H1 (cell line): ENCODE data around the gene SLC37A1. TPM values are rescaled to one million over a fixed set of nuclear protein-coding genes. Genes with fewer than 3 reads are reported as not detected.

Experiments
- GABPA ChIP-seq: IDR thresholded peaks from 2 replicates; pipeline ENCODE4 v1.6.1; 2011; ENCODE audit warnings: mild to moderate bottlenecking, low read length, moderate library complexity, borderline replicate concordance; ENCODE audit not compliant: insufficient read depth
- NANOG ChIP-seq: IDR thresholded peaks from 2 replicates; pipeline ENCODE4 v1.6.1; 2011; ENCODE audit warnings: low read length, low read depth, mild to moderate bottlenecking, inconsistent platforms; ENCODE audit not compliant: insufficient read depth, poor library complexity, severe bottlenecking
- polyA plus RNA-seq, 7 experiments: library from polyadenylated mRNA; depleted of rRNA in 3 of 7; stranded (reverse) in 5 of 7; unstranded in 2 of 7; fragments of >200 nt in 5 of 7; fragments of 200-250 nt in 2 of 7; gene quantifications; 1 replicate in 5 of 7; 2 replicates in 1 of 7; 4 replicates in 1 of 7; pipeline versions ENCODE4 v1.2.1 to v1.2.3, GENCODE V29; 2011 to 2013; ENCODE audit warnings: missing spikeins in 2 of 7, mixed read lengths in 2 of 7
- total RNA-seq: library from RNA; stranded (reverse); fragmentation: NEBNext Ultra II Directional; extraction: Animal tissue kit (Norgen Biotek cat#: 25700); gene quantifications from 2 replicates; pipeline ENCODE4 v1.2.1, GENCODE V29; 2021

SLC37A1 gene
- total and polyA plus RNA-seq, 2 of the 8 experiments (the other 6 are each of a cell fraction or from before 2014, with no cell fraction given): 15.6 to 30.9 TPM

- no peak for TF ChIP-seq NANOG
- no peak for TF ChIP-seq GABPA
Measured at GRCh38 chr21:42581993-42582786, 68.5 kb downstream of the SLC37A1 start (continued).
